Measurements from ENCODE around the gene C16orf92.

C16orf92 gene

DNA sequence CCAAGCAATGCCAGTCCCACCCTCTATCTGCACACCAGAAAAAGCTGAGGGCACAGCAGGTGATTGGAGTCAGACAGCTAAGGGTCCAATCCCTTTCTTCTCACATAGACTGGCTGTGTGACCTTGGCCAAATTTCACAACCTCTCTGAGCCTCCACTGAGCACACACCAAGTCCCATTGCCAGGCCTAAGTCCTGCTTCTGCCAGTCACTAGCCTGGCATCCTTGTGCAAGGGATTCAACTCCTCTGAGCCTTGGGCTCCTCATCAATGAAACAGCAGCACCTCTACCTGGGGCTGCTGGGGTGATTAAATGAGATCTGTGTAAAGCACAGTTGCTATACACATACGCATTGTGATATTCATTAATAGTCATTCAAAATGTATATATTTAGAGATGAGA, 23.6 kb downstream of the C16orf92 start:
- no peak overlapping the region for H3K4me3 Mint-ChIP-seq
- peaks cover 9% of the 10 kb centered on the region for H3K4me1 Mint-ChIP-seq
- H3K27me3 Mint-ChIP-seq (ENCODE audit: low read depth) = peaks cover 5% of the 10 kb centered on the region
- TF ChIP-seq CTCF (IDR thresholded peaks at IDR 0.05; ENCODE audit: unreplicated experiment in 3 of 3) = no peak
- no peak overlapping the region for H3K27ac Mint-ChIP-seq
- H3K36me3 Mint-ChIP-seq (ENCODE audit: low read depth) = no peaks in the 10 kb centered on the region
- H3K9me3 Mint-ChIP-seq = no peaks in the 10 kb centered on the region

DNA sequence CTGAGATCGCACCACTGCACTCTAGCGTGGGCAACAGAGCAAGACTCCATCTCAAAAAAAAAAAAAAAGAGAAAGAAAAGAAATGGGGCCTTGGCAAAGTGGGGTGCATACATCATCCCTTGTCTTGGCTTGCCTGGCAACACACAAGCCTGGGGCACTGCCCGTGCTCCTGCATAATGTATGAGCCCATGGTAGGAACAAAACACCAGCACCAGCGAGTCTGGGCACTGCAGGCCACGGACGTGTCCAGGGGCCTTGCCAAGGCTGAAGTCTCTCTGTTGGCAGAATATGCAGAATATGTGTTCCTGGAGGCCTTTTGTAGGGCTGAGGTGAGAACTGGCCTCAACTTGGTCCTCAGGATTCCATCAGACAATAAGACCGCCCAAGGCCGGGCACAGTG, 26.9 kb downstream of the C16orf92 start:
- Mint-ChIP-seq H3K27ac (no peak overlapping the region), H3K9me3 (no peaks in the 10 kb centered on the region), H3K4me3 (peak overlapping the region in 1 of 3 experiments; percentile 40), H3K27me3 (ENCODE audit: low read depth) (peaks cover 5% of the 10 kb centered on the region), H3K4me1 (peaks cover 22% of the 10 kb centered on the region), H3K36me3 (ENCODE audit: low read depth) (no peaks in the 10 kb centered on the region)
- no peak for TF ChIP-seq CTCF (IDR thresholded peaks at IDR 0.05; ENCODE audit: unreplicated experiment in 3 of 3)

DNA sequence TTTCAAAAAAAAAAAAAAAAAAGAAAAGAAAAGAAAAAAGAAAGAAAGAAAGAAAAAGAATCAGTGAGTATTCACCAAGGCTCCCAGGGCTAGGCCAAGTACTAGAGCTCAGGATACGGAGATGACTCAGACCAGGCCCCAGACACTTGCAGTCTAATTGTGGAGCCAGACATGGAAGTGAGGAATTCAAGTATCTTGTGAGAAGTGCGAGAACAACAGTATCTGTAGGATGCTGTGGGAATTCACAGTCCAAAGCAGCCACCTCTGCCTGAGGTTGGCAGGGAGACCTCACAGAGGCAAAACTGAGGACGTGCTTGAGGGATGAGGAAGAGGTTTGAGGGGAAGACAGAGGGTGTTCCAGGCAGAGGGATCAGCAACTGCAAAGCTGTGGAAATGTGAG, 28.5 kb downstream of the C16orf92 start:
- TF ChIP-seq CTCF (IDR thresholded peaks at IDR 0.05; ENCODE audit: unreplicated experiment in 3 of 3) = no peak
- Mint-ChIP-seq H3K4me3 (peak overlapping the region; percentile 85 to 92 (median 90)), H3K36me3 (ENCODE audit: low read depth) (no peaks in the 10 kb centered on the region), H3K27me3 (ENCODE audit: low read depth) (peaks cover 5% of the 10 kb centered on the region), H3K4me1 (peaks cover 26% of the 10 kb centered on the region), H3K27ac (peak overlapping the region; percentile 36 to 82 (median 53)), H3K9me3 (no peaks in the 10 kb centered on the region)

- peaks cover 34% of the 10 kb centered on the region for H3K4me1 Mint-ChIP-seq
- H3K27ac Mint-ChIP-seq = peak overlapping the region; percentile 27 to 54 (median 41)
- no peaks in the 10 kb centered on the region for H3K9me3 Mint-ChIP-seq
- no peaks in the 10 kb centered on the region for H3K27me3 Mint-ChIP-seq (ENCODE audit: low read depth)
- peak overlapping the region; percentile 89 to 95 (median 92) for H3K4me3 Mint-ChIP-seq
- no peaks in the 10 kb centered on the region for H3K36me3 Mint-ChIP-seq (ENCODE audit: low read depth)
- no peak for TF ChIP-seq CTCF (IDR thresholded peaks at IDR 0.05; ENCODE audit: unreplicated experiment in 3 of 3)
These were observed 29.8 kb downstream of the C16orf92 start for GRCh38 chr16:30052671-30053372.

DNA sequence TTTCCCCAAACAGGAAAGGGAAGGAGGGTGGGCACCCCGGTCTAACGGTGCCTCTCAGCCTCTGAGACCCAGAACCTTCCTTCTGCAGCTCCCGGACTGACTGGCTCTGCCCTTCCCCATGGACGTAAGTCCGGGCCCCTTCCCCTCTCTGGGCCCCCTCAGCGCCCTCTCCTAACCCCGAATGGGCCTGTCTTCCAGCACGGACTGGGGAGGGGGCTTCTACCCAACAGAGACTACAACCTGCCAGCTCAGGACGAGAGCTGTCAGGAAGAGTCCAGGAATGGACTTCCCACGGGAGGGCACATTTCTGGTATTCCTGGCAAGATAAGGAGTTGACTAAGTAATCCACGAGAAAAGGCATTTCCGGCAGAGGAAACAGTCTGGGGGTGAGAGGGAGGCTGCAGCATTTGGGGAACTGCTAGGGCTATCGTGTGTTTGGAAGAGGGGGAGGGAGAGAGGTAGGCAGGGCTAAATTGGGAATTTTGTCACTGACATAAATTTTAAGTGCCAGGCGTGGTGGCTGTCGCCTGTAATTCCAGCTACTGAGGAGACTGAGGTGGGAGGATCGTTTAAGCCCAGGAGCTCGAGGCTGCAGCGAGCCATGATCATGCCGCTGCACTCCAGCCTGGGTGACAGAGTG, 30.5 kb downstream of the C16orf92 start:
- Mint-ChIP-seq H3K27me3 (ENCODE audit: low read depth) (no peaks in the 10 kb centered on the region), H3K4me1 (peaks cover 38% of the 10 kb centered on the region), H3K9me3 (no peaks in the 10 kb centered on the region), H3K4me3 (peak overlapping the region; percentile 89 to 92 (median 89)), H3K36me3 (ENCODE audit: low read depth) (no peaks in the 10 kb centered on the region), H3K27ac (peak overlapping the region; percentile 35 to 76 (median 48))
- no peak for TF ChIP-seq CTCF (IDR thresholded peaks at IDR 0.05; ENCODE audit: unreplicated experiment in 3 of 3)
